Thyroid gland (tissue), 4 donors: ENCODE data around the gene ADCK1.

ENCODE experiments used
- CTCF ChIP-seq, 6 experiments: fragments of 200-600 bp in 3 of 6; fragments of 450-650 bp in 3 of 6; sonication (generic) in 3 of 6; IDR thresholded peaks; one replicate each; pipeline ENCODE4 v1.5.1; 2016 to 2019; ENCODE audit warnings: antibody characterized with exemption in 6 of 6, mild to moderate bottlenecking in 2 of 6, inconsistent platforms in 1 of 6, moderate library complexity in 1 of 6
- POLR2A ChIP-seq, 2 donors: fragments of 450-650 bp; IDR thresholded peaks; one replicate each; pipeline ENCODE4 v1.6.1; 2017; ENCODE audit warnings: antibody characterized with exemption in 2 of 2, mild to moderate bottlenecking in 2 of 2, moderate library complexity in 1 of 2

GRCh38 chr14:77912754-77913556 lies 113.0 kb downstream of the ADCK1 start:
- TF ChIP-seq CTCF (IDR thresholded peaks at IDR 0.05): no peak
- no peak for TF ChIP-seq POLR2A (IDR thresholded peaks at IDR 0.05)
